Rectal smooth muscle tissue (tissue), 1 donor: Measurements from ENCODE around the gene FNDC3A.

Experiments
- H3K27ac ChIP-seq: one replicate; pipeline ENCODE4 v1.7.0; 2013; ENCODE audit warnings: low read depth, low read length, inconsistent platforms
- H3K27me3 ChIP-seq: one replicate; pipeline ENCODE4 v1.7.0; 2013; ENCODE audit warnings: low read length; ENCODE audit not compliant: control insufficient read depth, insufficient read depth
- H3K36me3 ChIP-seq: one replicate; pipeline ENCODE4 v1.7.0; 2013; ENCODE audit warnings: low read length; ENCODE audit not compliant: control insufficient read depth, insufficient read depth
- H3K4me1 ChIP-seq: one replicate; pipeline ENCODE4 v1.7.0; 2013; ENCODE audit warnings: low read length; ENCODE audit not compliant: control insufficient read depth, insufficient read depth
- H3K4me3 ChIP-seq: one replicate; pipeline ENCODE4 v1.7.0; 2013; ENCODE audit warnings: low read length
- H3K9ac ChIP-seq: one replicate; pipeline ENCODE4 v1.7.0; 2013; ENCODE audit warnings: low read length

Gene FNDC3A

DNA sequence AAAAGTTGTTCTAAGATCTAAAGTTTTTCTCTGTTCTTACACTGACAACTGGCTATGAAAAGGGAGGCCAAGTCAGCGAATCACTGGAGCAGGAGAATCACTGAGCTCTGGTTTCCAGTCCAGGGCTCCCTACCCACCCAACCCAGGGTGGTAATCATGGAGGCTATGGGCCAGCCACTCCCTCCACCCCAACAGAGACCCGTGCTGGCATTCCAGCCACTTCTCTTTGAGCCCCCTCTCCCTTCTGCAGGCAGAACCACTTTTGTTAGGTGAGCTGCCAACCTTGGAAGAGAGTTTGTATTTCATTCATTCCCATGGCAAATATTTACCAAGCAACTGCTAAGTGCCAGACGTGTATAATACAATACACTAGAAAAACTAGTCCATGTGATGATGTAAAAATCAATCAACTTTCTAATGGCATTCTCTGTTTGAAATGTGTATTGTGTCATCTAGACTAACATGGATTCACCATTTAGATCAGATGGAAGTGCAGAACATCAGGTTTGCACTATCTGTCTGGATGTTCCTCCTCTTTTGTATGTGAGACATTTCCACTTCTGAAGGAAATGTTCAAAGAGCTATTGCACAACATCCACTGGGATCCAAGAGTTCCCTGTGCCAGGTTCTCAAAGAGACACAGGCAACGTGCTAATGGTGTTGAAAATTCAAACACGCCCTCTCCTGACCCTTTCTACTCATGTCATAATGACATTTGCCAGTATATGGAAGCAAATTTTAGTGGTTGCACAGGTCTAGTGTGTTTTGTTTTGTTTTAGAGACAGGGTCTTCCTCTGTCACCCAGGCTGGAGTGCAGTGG, 249.7 kb downstream of the FNDC3A start:
- peaks cover 3% of the 10 kb centered on the region for H3K27me3 ChIP-seq
- no peaks in the 10 kb centered on the region for H3K4me1 ChIP-seq
- H3K27ac ChIP-seq, result no peak overlapping the region
- no peak overlapping the region for H3K9ac ChIP-seq
- no peak overlapping the region for H3K4me3 ChIP-seq
- H3K36me3 ChIP-seq, result no peaks in the 10 kb centered on the region

DNA sequence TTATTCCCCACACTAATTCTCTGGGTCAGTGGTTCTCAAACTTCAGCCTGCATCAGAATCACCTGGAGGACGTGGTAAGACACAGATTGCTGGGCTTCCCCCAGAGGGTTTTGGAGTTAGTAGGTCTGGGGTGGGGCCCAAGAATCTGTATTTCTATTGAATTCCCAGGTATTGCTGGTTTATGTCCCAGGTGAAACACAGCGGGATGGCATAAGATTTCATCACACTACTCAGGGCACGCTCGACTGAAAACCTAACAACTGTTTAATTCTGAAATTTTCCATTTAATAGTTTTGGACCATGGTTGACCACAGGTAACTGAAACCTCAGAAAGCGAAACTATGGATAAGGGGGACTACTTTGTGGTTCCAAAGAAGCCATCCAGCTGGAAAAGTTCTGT, 250.9 kb downstream of the FNDC3A start:
- H3K27ac ChIP-seq, result no peak overlapping the region
- no peak overlapping the region for H3K4me3 ChIP-seq
- H3K4me1 ChIP-seq, result no peaks in the 10 kb centered on the region
- no peak overlapping the region for H3K9ac ChIP-seq
- no peaks in the 10 kb centered on the region for H3K27me3 ChIP-seq
- H3K36me3 ChIP-seq, result no peaks in the 10 kb centered on the region

GRCh38 chr13:49234741-49235140, 259.0 kb downstream of the FNDC3A start:
- Histone ChIP-seq H3K27me3 (no peaks in the 10 kb centered on the region), H3K4me1 (no peaks in the 10 kb centered on the region), H3K9ac (no peak overlapping the region), H3K4me3 (no peak overlapping the region), H3K27ac (no peak overlapping the region), H3K36me3 (no peaks in the 10 kb centered on the region)

DNA sequence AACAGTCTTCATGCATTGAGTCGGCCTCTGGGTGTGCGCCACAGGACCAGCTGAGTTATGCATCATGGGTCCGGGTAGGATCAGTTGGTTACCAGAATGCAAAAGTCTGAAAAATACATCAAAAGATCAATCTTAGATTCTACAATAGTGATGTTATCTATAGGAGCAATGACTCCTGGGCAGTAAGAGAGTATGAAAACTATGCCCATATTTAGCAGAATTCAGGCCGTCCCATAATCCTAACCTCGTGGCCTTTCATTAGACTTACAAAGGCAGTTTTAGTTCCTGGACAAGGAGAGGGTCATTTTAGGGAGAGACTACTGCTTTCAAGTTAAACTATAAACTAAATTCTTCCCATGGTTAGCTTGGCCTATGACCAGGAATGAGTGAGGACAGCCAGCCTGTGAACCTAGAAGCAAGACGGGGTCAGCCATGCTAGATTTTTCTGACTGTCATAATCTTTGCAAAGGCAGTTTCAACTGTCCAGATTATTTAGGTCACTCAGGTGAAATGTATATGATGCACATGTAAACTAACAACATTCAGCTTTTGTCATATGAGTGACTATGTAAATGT, 260.2 kb downstream of the FNDC3A start:
- Histone ChIP-seq H3K9ac (no peak overlapping the region), H3K27ac (no peak overlapping the region), H3K27me3 (no peaks in the 10 kb centered on the region), H3K36me3 (no peaks in the 10 kb centered on the region), H3K4me1 (no peaks in the 10 kb centered on the region), H3K4me3 (no peak overlapping the region)

DNA sequence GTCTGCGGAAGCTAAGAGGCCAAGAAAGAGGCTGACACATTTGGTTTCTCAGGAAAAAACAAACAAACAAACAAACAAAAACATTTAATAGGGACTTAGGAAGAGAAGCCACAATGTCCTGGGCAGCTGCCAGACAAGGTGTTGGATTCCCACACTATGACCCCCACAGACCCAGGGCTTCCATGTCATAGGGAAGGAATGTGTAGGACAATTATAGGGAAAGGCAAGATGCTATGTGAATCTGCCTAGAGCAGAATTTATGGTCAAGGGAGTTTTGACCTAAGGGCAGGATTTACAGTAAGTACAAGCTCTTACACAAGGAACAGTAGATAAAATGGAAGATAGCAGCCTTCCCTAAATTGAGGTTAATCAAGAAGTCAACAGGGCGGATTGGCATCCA, 262.9 kb downstream of the FNDC3A start:
- no peak overlapping the region for H3K4me3 ChIP-seq
- H3K27me3 ChIP-seq, result no peaks in the 10 kb centered on the region
- H3K4me1 ChIP-seq, result no peaks in the 10 kb centered on the region
- no peaks in the 10 kb centered on the region for H3K36me3 ChIP-seq
- no peak overlapping the region for H3K9ac ChIP-seq
- H3K27ac ChIP-seq, result no peak overlapping the region

DNA sequence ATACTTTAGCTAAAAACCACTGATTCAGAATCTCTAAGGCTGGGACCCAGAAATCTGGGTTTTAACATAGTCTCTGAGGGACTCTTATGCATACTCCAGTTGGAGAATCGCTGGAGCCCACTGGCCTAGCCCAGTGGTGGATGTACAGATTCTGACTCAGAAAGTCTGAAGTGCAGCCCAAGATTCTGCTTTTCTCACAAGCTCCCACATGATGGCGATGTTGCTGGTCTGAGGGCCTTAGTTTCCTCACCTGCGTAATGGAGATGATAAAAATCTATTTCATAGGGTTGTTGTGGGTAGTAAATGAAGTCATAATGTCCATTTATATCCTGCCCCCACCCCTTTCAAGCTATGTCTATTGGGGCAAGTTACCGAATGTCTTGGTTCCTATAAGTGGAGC, 264.3 kb downstream of the FNDC3A start:
- Histone ChIP-seq H3K27ac (no peak overlapping the region), H3K4me3 (no peak overlapping the region), H3K36me3 (no peaks in the 10 kb centered on the region), H3K9ac (no peak overlapping the region), H3K27me3 (no peaks in the 10 kb centered on the region), H3K4me1 (no peaks in the 10 kb centered on the region)

- Histone ChIP-seq H3K36me3 (no peaks in the 10 kb centered on the region), H3K4me1 (no peaks in the 10 kb centered on the region), H3K27ac (no peak overlapping the region), H3K27me3 (no peaks in the 10 kb centered on the region), H3K9ac (no peak overlapping the region), H3K4me3 (no peak overlapping the region)
Observed at GRCh38 chr13:49241296-49241695, 265.6 kb downstream of the FNDC3A start.

DNA sequence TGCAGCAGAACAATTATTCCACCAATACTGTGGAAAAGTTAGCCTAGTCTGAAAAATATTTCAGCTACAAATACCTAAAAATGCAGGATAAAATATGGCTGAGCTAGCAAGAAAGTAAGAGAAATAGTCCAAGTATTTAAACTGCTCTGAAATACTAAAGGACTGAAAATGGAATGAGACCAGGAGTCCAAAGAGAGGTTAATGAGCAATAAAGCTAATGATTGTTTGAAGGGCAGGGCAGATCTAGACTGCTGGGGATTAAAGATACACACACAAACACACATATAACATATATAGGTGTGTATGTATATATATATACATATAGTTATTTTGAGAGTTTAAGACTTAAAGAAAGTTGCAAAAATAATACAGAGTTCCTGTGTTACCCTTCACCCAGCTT, 269.4 kb downstream of the FNDC3A start:
- Histone ChIP-seq H3K27me3 (no peaks in the 10 kb centered on the region), H3K4me3 (no peak overlapping the region), H3K4me1 (peaks cover 4% of the 10 kb centered on the region), H3K9ac (no peak overlapping the region), H3K36me3 (no peaks in the 10 kb centered on the region), H3K27ac (no peak overlapping the region)

DNA sequence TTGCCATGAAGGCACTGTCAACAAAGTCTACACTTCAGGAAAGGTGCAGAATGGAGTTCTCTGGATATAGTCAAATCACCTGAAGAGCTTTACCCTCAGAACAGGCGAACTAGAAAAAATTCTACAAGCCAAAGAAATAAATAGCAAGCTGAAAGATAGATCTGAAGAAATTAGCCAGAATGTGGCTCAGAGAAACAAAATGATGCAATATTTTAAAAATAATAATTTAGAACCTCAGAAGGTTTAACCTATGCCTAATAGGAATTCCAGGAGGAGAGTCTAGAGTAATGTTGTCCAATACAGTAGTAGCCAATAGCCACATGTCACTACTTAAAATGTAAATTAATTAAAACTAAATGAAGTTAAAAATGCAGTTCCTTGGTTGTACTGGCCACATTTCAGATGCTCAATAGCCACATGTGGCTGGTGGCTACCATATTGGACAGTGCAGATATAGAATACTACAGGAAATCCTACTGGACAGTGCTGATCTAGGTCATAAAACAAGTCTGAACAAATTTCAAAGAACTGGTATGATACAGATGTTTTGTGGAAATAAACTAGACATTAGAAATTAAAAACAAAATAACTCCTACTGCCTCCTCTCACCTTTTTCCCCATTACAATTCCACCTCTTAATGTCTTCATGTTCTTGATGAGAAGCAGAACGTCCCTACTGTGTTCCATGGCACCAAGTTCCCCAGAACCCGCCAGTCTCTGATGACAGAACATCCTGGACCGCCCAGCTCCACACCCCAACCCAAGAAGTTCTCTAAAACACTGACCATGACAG, 271.3 kb downstream of the FNDC3A start:
- Histone ChIP-seq H3K36me3 (no peaks in the 10 kb centered on the region), H3K4me1 (peaks cover 4% of the 10 kb centered on the region), H3K9ac (peak overlapping the region; percentile 95), H3K27me3 (no peaks in the 10 kb centered on the region), H3K27ac (peak overlapping the region; percentile 89), H3K4me3 (peak overlapping the region; percentile 98)

GRCh38 chr13:49247643-49248621, 272.2 kb downstream of the FNDC3A start, which contains the start of gene CDADC1:
Gene CDADC1, plus strand, starts transcription at chr13:49247925. Its CDS starts 113 bp downstream, at chr13:49248038.
- Histone ChIP-seq H3K27ac (peak within 1 kb of the TSS; percentile 89), H3K9ac (peak within 1 kb of the TSS; percentile 95), H3K36me3 (no peaks in the 10 kb centered on the region), H3K27me3 (no peaks in the 10 kb centered on the region), H3K4me1 (peaks cover 4% of the 10 kb centered on the region), H3K4me3 (peak within 1 kb of the TSS; percentile 98)

DNA sequence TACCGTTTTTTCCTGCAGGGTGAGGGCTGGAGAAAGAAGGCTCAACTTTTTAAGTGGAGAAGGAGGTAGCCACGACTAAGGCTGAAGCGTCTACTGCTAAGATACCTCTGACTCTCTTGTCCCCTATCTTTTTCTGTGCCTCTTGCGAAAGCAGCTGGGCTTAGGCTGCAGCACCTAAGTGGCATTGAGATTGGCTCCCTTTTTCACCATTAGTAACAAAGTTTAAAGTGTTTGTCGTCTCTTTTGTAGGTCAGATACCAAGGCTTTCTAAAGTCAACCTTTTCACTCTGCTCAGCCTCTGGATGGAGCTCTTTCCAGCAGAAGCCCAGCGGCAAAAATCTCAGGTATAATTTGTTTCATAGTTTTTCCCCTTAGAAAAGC, 272.9 kb downstream of the FNDC3A start:
- Histone ChIP-seq H3K36me3 (no peaks in the 10 kb centered on the region), H3K4me3 (peak overlapping the region; percentile 98), H3K9ac (no peak overlapping the region), H3K27ac (peak overlapping the region; percentile 89), H3K4me1 (peaks cover 4% of the 10 kb centered on the region), H3K27me3 (no peaks in the 10 kb centered on the region)
